ENCODE data around the gene C19orf44.

Gene C19orf44

DNA sequence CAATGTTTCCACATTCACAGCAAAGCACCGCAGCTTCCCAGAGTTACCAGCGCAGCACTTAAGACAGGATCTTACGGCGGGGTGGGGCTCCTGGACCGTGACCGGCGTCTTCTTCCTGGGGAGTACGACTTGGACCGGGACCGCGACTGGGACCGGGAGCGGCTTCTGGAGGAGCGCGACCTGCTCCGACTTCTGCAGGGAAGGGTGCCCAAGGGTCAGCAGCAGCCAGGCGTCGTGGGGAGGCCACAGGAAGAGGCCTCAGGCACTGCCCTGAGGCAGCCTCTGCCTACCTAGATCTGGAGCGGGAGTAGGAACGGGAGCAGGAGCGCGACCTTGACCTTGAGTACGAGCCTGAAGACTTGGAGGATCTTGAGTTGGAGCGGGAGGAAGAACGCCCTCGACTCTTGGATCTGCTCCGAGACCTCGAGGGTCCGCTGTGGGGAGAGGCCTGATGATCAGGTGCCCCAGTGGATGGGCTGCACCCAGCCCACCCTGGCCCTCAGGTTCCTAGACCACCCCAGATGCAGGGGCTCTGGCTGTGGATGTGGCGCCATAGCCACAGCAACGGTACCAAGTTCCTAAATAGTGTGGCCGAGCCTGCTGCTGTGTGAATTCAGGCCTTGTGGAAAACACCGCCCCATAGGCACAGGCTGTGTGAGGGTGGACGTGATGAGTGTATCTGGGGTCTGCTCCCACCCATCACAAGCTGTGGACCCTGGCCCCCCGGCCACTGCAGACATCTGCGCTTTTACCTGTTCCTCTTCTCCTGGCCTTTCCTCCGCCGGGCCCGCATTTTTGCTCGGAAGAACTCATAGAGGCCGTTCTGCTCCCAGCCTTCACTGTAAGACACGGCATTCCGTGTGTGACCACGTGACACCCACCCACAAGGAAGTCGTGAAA is 24.1 kb downstream of the C19orf44 start:
- Histone ChIP-seq H3K4me3 (ENCODE audit: low read length, poor library complexity, severe bottlenecking) (no peak overlapping the region), H4K20me1 (ENCODE audit: insufficient read depth, low read length, poor library complexity, severe bottlenecking) (no peaks in the 10 kb centered on the region), H3K36me3 (ENCODE audit: insufficient read depth, low read length) (peaks cover 79% of the 10 kb centered on the region; the same call in 1 of the 2 replicates), H3K4me2 (ENCODE audit: low read depth, low read length, poor library complexity, severe bottlenecking) (no peak overlapping the region), H3F3A (ENCODE audit: low read depth) (no peaks in the 10 kb centered on the region), H3K9me2 (replicated peaks; ENCODE audit: low read depth, low read length) (no peaks in the 10 kb centered on the region), H3K9me3 (ENCODE audit: insufficient read depth, low read depth, low read length) (no peaks in the 10 kb centered on the region), H3K9ac (ENCODE audit: low read depth, low read length, poor library complexity, severe bottlenecking) (no peak overlapping the region), H3K79me2 (ENCODE audit: insufficient read depth, low read length) (no peaks in the 10 kb centered on the region), H3K27me3 (ENCODE audit: insufficient read depth, low read length, poor library complexity, severe bottlenecking) (no peaks in the 10 kb centered on the region), H3K4me1 (ENCODE audit: insufficient read depth, low read length, poor library complexity, severe bottlenecking) (no peaks in the 10 kb centered on the region), H2AFZ (ENCODE audit: low read length) (no peak overlapping the region)
- no peak for TF ChIP-seq EZH2phosphoT487 (IDR thresholded peaks at IDR 0.05; ENCODE audit: borderline replicate concordance)
- TF ChIP-seq, protein P1, sequence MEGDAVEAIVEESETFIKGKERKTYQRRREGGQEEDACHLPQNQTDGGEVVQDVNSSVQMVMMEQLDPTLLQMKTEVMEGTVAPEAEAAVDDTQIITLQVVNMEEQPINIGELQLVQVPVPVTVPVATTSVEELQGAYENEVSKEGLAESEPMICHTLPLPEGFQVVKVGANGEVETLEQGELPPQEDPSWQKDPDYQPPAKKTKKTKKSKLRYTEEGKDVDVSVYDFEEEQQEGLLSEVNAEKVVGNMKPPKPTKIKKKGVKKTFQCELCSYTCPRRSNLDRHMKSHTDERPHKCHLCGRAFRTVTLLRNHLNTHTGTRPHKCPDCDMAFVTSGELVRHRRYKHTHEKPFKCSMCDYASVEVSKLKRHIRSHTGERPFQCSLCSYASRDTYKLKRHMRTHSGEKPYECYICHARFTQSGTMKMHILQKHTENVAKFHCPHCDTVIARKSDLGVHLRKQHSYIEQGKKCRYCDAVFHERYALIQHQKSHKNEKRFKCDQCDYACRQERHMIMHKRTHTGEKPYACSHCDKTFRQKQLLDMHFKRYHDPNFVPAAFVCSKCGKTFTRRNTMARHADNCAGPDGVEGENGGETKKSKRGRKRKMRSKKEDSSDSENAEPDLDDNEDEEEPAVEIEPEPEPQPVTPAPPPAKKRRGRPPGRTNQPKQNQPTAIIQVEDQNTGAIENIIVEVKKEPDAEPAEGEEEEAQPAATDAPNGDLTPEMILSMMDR (conservative IDR thresholded peaks at IDR 0.05; ENCODE audit: low read length), result no peak

DNA sequence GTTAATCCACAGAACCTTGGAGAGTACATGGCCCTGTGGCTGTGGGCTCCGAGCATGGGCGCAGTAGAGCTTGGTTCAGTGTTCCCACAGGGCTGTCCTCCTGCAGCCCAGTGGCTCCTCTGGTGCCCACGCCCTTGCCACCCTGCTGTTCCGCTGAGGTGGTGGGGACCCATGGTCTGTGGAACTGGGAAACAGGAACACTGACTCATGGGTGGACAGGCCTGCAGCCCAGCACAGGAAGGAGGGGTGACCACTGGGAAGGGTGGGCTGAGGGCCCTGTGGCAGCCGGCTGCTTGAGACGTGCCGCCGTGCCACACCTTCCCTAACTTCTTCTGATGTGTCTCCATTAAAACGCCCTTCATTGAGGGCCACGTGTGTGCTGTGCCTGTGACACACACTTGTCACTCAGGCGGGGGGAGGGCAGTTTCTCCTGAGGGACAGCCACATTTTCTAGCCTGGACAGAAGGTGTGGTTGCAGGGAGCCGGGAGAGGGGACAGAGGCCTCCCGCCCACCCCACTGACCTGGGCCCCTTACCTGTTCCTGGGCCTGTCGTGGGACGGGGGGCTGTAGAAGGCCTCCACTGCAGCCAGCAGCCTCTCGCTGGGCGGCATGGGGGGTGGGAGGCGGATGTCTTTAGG is 24.9 kb downstream of the C19orf44 start:
- Histone ChIP-seq H4K20me1 (ENCODE audit: insufficient read depth, low read length, poor library complexity, severe bottlenecking) (no peaks in the 10 kb centered on the region), H3K36me3 (ENCODE audit: insufficient read depth, low read length) (peaks cover 86% of the 10 kb centered on the region; the same call in 1 of the 2 replicates), H3K27me3 (ENCODE audit: insufficient read depth, low read length, poor library complexity, severe bottlenecking) (no peaks in the 10 kb centered on the region), H3F3A (ENCODE audit: low read depth) (no peaks in the 10 kb centered on the region), H3K4me2 (ENCODE audit: low read depth, low read length, poor library complexity, severe bottlenecking) (no peak overlapping the region), H3K4me1 (ENCODE audit: insufficient read depth, low read length, poor library complexity, severe bottlenecking) (no peaks in the 10 kb centered on the region), H2AFZ (ENCODE audit: low read length) (no peak overlapping the region), H3K9me2 (replicated peaks; ENCODE audit: low read depth, low read length) (no peaks in the 10 kb centered on the region), H3K4me3 (ENCODE audit: low read length, poor library complexity, severe bottlenecking) (no peak overlapping the region), H3K9ac (ENCODE audit: low read depth, low read length, poor library complexity, severe bottlenecking) (no peak overlapping the region), H3K9me3 (ENCODE audit: insufficient read depth, low read depth, low read length) (no peaks in the 10 kb centered on the region), H3K79me2 (ENCODE audit: insufficient read depth, low read length) (no peaks in the 10 kb centered on the region)
- TF ChIP-seq, protein P1 (conservative IDR thresholded peaks at IDR 0.05; ENCODE audit: low read length), result no peak
- no peak for TF ChIP-seq EZH2phosphoT487 (IDR thresholded peaks at IDR 0.05; ENCODE audit: borderline replicate concordance)

DNA sequence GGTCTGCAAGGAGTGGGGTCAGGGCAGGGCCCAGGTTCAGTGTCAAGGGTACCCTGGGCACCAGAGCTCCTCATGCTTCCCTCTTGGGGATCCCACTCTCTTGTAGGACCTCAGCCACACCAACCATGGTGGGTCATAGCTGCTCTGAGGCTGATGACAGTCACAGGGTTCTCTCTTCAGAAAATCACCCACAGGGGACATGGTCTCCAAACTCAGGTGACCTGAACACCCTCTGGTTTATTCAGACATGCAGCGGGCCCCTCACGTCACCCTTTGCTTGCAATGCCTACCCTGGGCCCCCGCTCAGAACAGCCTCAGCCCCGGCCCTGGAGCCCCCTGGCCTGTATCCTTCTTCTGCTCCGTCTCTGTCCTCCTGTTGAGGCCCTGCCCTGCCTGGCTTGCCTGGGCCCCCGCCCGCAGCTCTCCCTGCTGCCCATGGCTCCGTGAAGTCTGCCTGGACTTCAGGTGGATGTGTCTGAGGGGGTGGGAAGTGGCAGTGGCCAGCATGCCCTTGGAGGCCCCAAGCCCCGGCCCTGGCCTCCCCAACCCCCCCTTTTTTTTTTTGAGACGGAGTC is 25.6 kb downstream of the C19orf44 start:
- Histone ChIP-seq H3K4me1 (ENCODE audit: insufficient read depth, low read length, poor library complexity, severe bottlenecking) (no peaks in the 10 kb centered on the region), H4K20me1 (ENCODE audit: insufficient read depth, low read length, poor library complexity, severe bottlenecking) (no peaks in the 10 kb centered on the region), H3F3A (ENCODE audit: low read depth) (no peaks in the 10 kb centered on the region), H3K9me3 (ENCODE audit: insufficient read depth, low read depth, low read length) (no peaks in the 10 kb centered on the region), H3K4me2 (ENCODE audit: low read depth, low read length, poor library complexity, severe bottlenecking) (no peak overlapping the region), H3K4me3 (ENCODE audit: low read length, poor library complexity, severe bottlenecking) (no peak overlapping the region), H3K9me2 (replicated peaks; ENCODE audit: low read depth, low read length) (no peaks in the 10 kb centered on the region), H2AFZ (ENCODE audit: low read length) (no peak overlapping the region), H3K36me3 (ENCODE audit: insufficient read depth, low read length) (peaks cover 93% of the 10 kb centered on the region; the same call in 1 of the 2 replicates), H3K27me3 (ENCODE audit: insufficient read depth, low read length, poor library complexity, severe bottlenecking) (no peaks in the 10 kb centered on the region), H3K9ac (ENCODE audit: low read depth, low read length, poor library complexity, severe bottlenecking) (no peak overlapping the region), H3K79me2 (ENCODE audit: insufficient read depth, low read length) (no peaks in the 10 kb centered on the region)
- no peak for TF ChIP-seq EZH2phosphoT487 (IDR thresholded peaks at IDR 0.05; ENCODE audit: borderline replicate concordance)
- TF ChIP-seq, protein P1 (conservative IDR thresholded peaks at IDR 0.05; ENCODE audit: low read length), result no peak
